GM23338 (cell line): ENCODE data around the gene ACOX3. TPM values are rescaled to one million over a fixed set of nuclear protein-coding genes. Genes with fewer than 3 reads are reported as not detected.

Source experiments
- ATAC-seq: fragments of 200-7000 bp; cut with Tn5 transposase; 3 replicates; pipeline ENCODE4 v1.9.1; 2020
- DNase-seq: peaks from one replicate; pipeline ENCODE4 v3.0.0-alpha.2; 2015; ENCODE audit warnings: low spot score
- H2AFZ ChIP-seq: fragments of 200-600 bp; sonication (generic); 2 replicates; pipeline ENCODE4 v1.8.0; 2016; ENCODE audit warnings: antibody characterized with exemption, mild to moderate bottlenecking, moderate library complexity
- H3F3A ChIP-seq: fragments of 200-600 bp; sonication (generic); replicated peaks from 2 replicates; pipeline ENCODE4 v1.8.0; 2017; ENCODE audit warnings: antibody characterized with exemption, mixed run types, low read depth
- H3K27ac ChIP-seq: fragments of 200-600 bp; sonication (generic); 2 replicates; pipeline ENCODE4 v1.6.1; 2016; ENCODE audit warnings: low read depth
- H3K27me3 ChIP-seq: fragments of 200-600 bp; sonication (generic); 2 replicates; pipeline ENCODE4 v1.8.0; 2016; ENCODE audit warnings: mild to moderate bottlenecking, mixed run types, moderate library complexity; ENCODE audit not compliant: insufficient read depth
- H3K36me3 ChIP-seq: fragments of 200-600 bp; sonication (generic); 2 replicates; pipeline ENCODE4 v1.8.0; 2016; ENCODE audit warnings: mild to moderate bottlenecking; ENCODE audit not compliant: insufficient read depth
- H3K4me1 ChIP-seq: fragments of 200-600 bp; sonication (generic); 2 replicates; pipeline ENCODE4 v1.8.0; 2016; ENCODE audit warnings: mild to moderate bottlenecking, moderate library complexity; ENCODE audit not compliant: insufficient read depth
- H3K4me2 ChIP-seq: fragments of 200-600 bp; sonication (generic); 2 replicates; pipeline ENCODE4 v1.7.1; 2017; ENCODE audit warnings: mixed run types
- H3K4me3 ChIP-seq: fragments of 200-600 bp; sonication (generic); 2 replicates; pipeline ENCODE4 v1.6.1; 2016; ENCODE audit warnings: mixed run types
- H3K79me2 ChIP-seq: fragments of 200-600 bp; sonication (generic); replicated peaks from 2 replicates; pipeline ENCODE4 v1.8.0; 2017; ENCODE audit warnings: mild to moderate bottlenecking; ENCODE audit not compliant: insufficient read depth
- H3K9me2 ChIP-seq: fragments of 200-600 bp; sonication (generic); 2 replicates; pipeline ENCODE4 v1.8.0; 2017; ENCODE audit not compliant: insufficient read depth
- H4K20me1 ChIP-seq: fragments of 200-600 bp; sonication (generic); replicated peaks from 2 replicates; pipeline ENCODE4 v1.8.0; 2017; ENCODE audit warnings: mild to moderate bottlenecking; ENCODE audit not compliant: insufficient read depth
- H3K27ac Mint-ChIP-seq: 2 replicates; pipeline ENCODE4 v1.8.0; 2020; ENCODE audit warnings: inconsistent platforms, mild to moderate bottlenecking, moderate library complexity, mixed read lengths
- H3K27me3 Mint-ChIP-seq: 3 replicates; pipeline ENCODE4 v1.8.0; 2022; ENCODE audit warnings: low read depth, mild to moderate bottlenecking, moderate library complexity, mixed read lengths, inconsistent platforms; ENCODE audit not compliant: insufficient read depth, poor library complexity
- H3K36me3 Mint-ChIP-seq: 3 replicates; pipeline ENCODE4 v1.8.0; 2021; ENCODE audit warnings: low read depth, mild to moderate bottlenecking, inconsistent platforms, moderate library complexity, mixed read lengths
- H3K4me1 Mint-ChIP-seq: 3 replicates; pipeline ENCODE4 v1.8.0; 2020; ENCODE audit warnings: mild to moderate bottlenecking, inconsistent platforms, mixed read lengths
- H3K4me3 Mint-ChIP-seq: 3 replicates; pipeline ENCODE4 v1.8.0; 2021; ENCODE audit warnings: moderate library complexity, mild to moderate bottlenecking, inconsistent platforms, mixed read lengths
- H3K9me3 Mint-ChIP-seq: 3 replicates; pipeline ENCODE4 v1.8.0; 2020; ENCODE audit warnings: moderate library complexity, mild to moderate bottlenecking, inconsistent platforms, mixed read lengths
- CREB1 ChIP-seq: fragments of 250-450 bp; sonication (Bioruptor Pico); IDR thresholded peaks from 2 replicates; pipeline ENCODE4 v1.5.0; 2020; ENCODE audit warnings: low read depth, mild to moderate bottlenecking, moderate library complexity
- CTCF ChIP-seq, 2 experiments: fragments of 200-600 bp in 1 of 2; sonication (generic) in 1 of 2; conservative IDR thresholded peaks; 2 replicates each; pipeline versions ENCODE4 v1.5.1 to v1.6.1; 2016 to 2017; ENCODE audit warnings: antibody characterized with exemption in 2 of 2, low read depth in 2 of 2, mild to moderate bottlenecking in 2 of 2, moderate library complexity in 1 of 2
- ZNF462 ChIP-seq: fragments of 250-450 bp; sonication (Bioruptor Pico); IDR thresholded peaks from 2 replicates; pipeline ENCODE4 v1.5.0; 2020; ENCODE audit warnings: mild to moderate bottlenecking, moderate library complexity
- polyA plus RNA-seq: library from polyadenylated mRNA; unstranded; fragments of >200 nt; fragmentation: Nextera tagmentation; extraction: Ambion mirVana; gene quantifications from 2 replicates; pipeline ENCODE4 v1.2.1, GENCODE V29; 2016
- total RNA-seq: library from RNA; depleted of rRNA; stranded (reverse); fragments of >200 nt; shearing (Covaris generic); gene quantifications from 2 replicates; pipeline ENCODE4 v1.2.3, GENCODE V29; 2014
- TF ChIP-seq, protein P1 (sequence below): IDR thresholded peaks from one replicate; pipeline ENCODE4 v1.6.1; 2018; ENCODE audit warnings: antibody characterized with exemption; ENCODE audit not compliant: unreplicated experiment

The ACOX3 gene
- total and polyA plus RNA-seq, 2 experiments from 2014 or later, result 6.4 to 17.2 TPM

- TF ChIP-seq CTCF (conservative IDR thresholded peaks at IDR 0.05; ENCODE audit: low read depth in 2 of 2) (no peak), ZNF462 (CRISPR knock-in tag) (no peak)
These were observed 58.5 kb downstream of the ACOX3 start (continued) for GRCh38 chr4:8381814-8382581.

DNA sequence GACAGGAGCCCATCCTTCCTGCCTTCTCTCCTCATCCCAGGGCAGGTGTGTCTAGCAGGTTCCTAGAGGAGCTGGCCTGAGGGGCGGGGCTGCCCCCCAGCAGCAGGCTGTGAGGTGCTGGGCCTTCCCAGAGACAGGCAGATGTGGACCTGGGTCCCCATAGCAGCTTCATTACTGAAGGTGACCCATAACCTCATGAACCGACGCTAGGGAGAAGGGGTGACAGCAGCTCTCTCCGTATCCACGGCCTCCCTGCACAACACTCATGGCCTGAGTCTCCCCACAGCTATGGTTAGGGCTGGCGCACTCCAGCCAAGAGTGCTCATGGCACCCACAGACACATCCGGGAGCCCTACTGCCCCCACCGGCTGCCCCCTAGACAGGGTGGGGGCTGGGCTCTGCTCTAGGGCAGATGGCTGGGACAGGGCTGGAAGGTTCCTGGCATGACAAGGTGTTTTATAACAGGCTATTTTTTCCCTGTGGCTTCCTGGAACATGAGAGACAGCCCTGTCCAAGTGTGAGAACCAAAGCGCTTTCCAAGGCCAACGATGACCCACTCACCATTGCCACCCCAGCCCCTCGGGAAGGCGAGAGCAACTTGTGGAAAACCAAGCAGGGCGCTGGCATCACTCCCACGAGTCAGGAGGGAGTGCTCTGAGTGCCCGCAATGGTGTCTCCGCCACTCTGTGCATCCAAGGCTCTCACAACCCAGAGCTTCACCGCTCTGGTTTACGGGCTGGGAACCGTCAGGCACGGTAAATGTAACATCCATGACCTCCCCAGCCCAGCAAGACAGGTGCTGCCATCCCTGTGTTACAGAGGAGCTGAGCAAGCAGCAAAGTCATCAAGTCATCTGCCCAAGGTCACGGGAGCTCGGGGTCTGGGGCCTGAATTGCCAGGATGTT lies 59.8 kb downstream of the ACOX3 start:
- H3K4me1 ChIP-seq, result no peaks in the 10 kb centered on the region
- no peak overlapping the region for H3K4me3 Mint-ChIP-seq
- H2AFZ ChIP-seq, result no peak overlapping the region
- H3K9me2 ChIP-seq, result no peaks in the 10 kb centered on the region
- no peaks in the 10 kb centered on the region for H4K20me1 ChIP-seq
- H3K27me3 ChIP-seq, result no peaks in the 10 kb centered on the region
- H3K27me3 Mint-ChIP-seq, result peaks cover 21% of the 10 kb centered on the region
- H3K4me2 ChIP-seq, result no peak overlapping the region
- no peak overlapping the region for H3K27ac ChIP-seq
- H3K79me2 ChIP-seq, result no peaks in the 10 kb centered on the region
- peaks cover 16% of the 10 kb centered on the region for H3K4me1 Mint-ChIP-seq
- H3K36me3 Mint-ChIP-seq, result no peaks in the 10 kb centered on the region
- no peak for DNase-seq
- no peaks in the 10 kb centered on the region for H3K36me3 ChIP-seq
- no peak overlapping the region for H3K4me3 ChIP-seq
- H3F3A ChIP-seq, result no peaks in the 10 kb centered on the region
- H3K9me3 Mint-ChIP-seq, result no peaks in the 10 kb centered on the region; the same call in 2 of the 3 replicates
- H3K27ac Mint-ChIP-seq, result no peak overlapping the region
- no peak for ATAC-seq
- TF ChIP-seq, protein P1, sequence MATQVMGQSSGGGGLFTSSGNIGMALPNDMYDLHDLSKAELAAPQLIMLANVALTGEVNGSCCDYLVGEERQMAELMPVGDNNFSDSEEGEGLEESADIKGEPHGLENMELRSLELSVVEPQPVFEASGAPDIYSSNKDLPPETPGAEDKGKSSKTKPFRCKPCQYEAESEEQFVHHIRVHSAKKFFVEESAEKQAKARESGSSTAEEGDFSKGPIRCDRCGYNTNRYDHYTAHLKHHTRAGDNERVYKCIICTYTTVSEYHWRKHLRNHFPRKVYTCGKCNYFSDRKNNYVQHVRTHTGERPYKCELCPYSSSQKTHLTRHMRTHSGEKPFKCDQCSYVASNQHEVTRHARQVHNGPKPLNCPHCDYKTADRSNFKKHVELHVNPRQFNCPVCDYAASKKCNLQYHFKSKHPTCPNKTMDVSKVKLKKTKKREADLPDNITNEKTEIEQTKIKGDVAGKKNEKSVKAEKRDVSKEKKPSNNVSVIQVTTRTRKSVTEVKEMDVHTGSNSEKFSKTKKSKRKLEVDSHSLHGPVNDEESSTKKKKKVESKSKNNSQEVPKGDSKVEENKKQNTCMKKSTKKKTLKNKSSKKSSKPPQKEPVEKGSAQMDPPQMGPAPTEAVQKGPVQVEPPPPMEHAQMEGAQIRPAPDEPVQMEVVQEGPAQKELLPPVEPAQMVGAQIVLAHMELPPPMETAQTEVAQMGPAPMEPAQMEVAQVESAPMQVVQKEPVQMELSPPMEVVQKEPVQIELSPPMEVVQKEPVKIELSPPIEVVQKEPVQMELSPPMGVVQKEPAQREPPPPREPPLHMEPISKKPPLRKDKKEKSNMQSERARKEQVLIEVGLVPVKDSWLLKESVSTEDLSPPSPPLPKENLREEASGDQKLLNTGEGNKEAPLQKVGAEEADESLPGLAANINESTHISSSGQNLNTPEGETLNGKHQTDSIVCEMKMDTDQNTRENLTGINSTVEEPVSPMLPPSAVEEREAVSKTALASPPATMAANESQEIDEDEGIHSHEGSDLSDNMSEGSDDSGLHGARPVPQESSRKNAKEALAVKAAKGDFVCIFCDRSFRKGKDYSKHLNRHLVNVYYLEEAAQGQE, result no peak
- TF ChIP-seq CREB1 (CRISPR knock-in tag), result no peak
- no peak for TF ChIP-seq CTCF (conservative IDR thresholded peaks at IDR 0.05; ENCODE audit: low read depth in 2 of 2)
